AG04450 (cell line): ENCODE data around the gene HSFX3. TPM values are rescaled to one million over a fixed set of nuclear protein-coding genes. Genes with fewer than 3 reads are reported as not detected.
"Not testable (repeated sequence)": the region's sequence is repeated elsewhere in the genome, so short reads cannot be mapped to it uniquely, and the experiment has no call there.

Experiments used
- CTCF ChIA-PET: fragments of 300-600, 350-600 bp; formaldehyde crosslinking; extraction: SDS; loops from one replicate; lab custom pipeline; 2022; ENCODE audit warnings: antibody characterized with exemption, inconsistent platforms; lab: Charles Lee
- POLR2A ChIA-PET: fragments of 350-600 bp; formaldehyde crosslinking; extraction: SDS; loops from one replicate; lab custom pipeline; 2021; ENCODE audit warnings: antibody characterized with exemption, inconsistent platforms; lab: Yijun Ruan, JAX
- DNase-seq: peaks from one replicate; pipeline ENCODE4 v3.0.0-alpha.2; 2011; ENCODE audit warnings: low read depth, low spot score
- H3K27ac ChIP-seq: one replicate; pipeline ENCODE4 v1.5.1; 2012; ENCODE audit warnings: low read depth, low read length, control low read depth
- H3K27me3 ChIP-seq: one replicate; pipeline ENCODE4 v1.6.0; 2012; ENCODE audit warnings: low read length; ENCODE audit not compliant: control insufficient read depth, insufficient read depth
- H3K4me3 ChIP-seq: 2 replicates; pipeline ENCODE4 v1.5.1; 2011; ENCODE audit warnings: mild to moderate bottlenecking, low read depth, low read length, control low read depth
- H3K9me3 ChIP-seq: 2 replicates; pipeline ENCODE4 v1.5.1; 2012; ENCODE audit warnings: low read length; ENCODE audit not compliant: control insufficient read depth, insufficient read depth
- polyA plus RNA-seq: library from polyadenylated mRNA; depleted of rRNA; stranded (reverse); fragments of >200 nt; gene quantifications from 2 replicates; pipeline ENCODE4 v1.2.3, GENCODE V29; 2011
- TF ChIP-seq, protein P1 (sequence below): IDR thresholded peaks from 2 replicates; pipeline ENCODE4 v1.5.1; 2011; ENCODE audit warnings: low read depth, low read length, control low read depth, inconsistent platforms

Gene HSFX3
- polyA plus RNA-seq, 1 experiment = not detected

DNA sequence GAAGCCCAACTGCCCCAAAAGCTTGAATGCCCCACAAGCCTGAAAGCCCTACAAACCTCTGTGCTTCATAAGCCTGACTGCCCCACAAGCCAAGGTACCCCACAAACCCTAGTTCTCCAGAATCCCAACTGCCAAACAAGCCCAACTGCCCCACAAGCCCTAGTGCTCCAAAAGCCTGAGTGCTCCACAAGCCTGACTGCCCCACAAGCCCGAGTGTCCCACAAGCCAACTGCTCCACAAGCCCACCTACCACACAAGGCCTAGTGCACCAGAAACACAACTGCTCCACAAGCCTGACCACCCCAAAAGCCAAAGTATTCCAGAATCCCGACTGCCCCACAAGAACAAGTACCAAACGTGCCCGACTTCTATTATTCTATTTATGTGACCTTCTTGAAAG lies 13.6 kb upstream of the HSFX3 start:
- ChIA-PET POLR2A (no interaction called here), CTCF (no interaction called here)
- TF ChIP-seq, protein P1, sequence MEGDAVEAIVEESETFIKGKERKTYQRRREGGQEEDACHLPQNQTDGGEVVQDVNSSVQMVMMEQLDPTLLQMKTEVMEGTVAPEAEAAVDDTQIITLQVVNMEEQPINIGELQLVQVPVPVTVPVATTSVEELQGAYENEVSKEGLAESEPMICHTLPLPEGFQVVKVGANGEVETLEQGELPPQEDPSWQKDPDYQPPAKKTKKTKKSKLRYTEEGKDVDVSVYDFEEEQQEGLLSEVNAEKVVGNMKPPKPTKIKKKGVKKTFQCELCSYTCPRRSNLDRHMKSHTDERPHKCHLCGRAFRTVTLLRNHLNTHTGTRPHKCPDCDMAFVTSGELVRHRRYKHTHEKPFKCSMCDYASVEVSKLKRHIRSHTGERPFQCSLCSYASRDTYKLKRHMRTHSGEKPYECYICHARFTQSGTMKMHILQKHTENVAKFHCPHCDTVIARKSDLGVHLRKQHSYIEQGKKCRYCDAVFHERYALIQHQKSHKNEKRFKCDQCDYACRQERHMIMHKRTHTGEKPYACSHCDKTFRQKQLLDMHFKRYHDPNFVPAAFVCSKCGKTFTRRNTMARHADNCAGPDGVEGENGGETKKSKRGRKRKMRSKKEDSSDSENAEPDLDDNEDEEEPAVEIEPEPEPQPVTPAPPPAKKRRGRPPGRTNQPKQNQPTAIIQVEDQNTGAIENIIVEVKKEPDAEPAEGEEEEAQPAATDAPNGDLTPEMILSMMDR = no peak

DNA sequence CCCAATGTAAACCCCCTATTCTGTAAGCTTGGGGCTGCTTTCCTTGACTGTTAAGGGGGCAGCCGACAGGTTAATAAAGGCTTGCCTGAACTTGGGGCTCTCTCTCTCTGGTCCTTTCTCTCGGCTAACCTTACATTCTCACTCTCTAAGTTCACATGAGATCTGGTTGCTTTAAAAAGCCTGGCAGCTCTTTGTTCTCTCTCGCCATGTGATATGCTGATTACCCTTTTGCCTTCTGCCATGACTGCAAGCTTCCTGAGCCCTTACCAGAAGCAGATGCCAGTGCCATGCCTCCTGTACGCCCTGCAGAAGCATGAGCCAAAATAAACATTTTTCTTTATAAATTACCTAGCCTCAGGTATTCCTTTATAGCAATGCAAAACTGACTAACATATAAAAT lies 5.5 kb upstream of the HSFX3 start:
- H3K4me3 ChIP-seq, DNase-seq, CTCF ChIA-PET, H3K9me3 ChIP-seq, H3K27me3 ChIP-seq, POLR2A ChIA-PET, H3K27ac ChIP-seq: not testable (repeated sequence)

More for the DNA sequence above, 13.6 kb upstream of the HSFX3 start:
- no peak overlapping the region for H3K27ac ChIP-seq
- H3K9me3 ChIP-seq = no peaks in the 10 kb centered on the region
- H3K4me3 ChIP-seq = no peak overlapping the region
- no peak for DNase-seq
- H3K27me3 ChIP-seq = no peaks in the 10 kb centered on the region

DNA sequence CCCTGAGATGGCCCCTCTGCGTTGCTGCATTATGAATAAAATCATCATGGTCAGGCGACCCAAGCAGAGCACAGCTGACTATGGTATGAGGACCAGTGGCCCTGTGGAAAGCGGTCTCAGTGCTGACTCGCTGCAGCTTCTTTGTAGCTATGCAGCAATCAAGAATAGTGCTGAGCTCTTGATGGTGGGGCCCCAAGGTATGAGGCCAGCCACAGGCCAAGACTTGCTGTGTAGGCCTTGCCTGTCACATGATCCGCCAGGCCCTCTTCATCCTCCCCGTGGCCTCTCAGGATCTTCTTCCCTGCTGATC lies 2.2 kb upstream of the HSFX3 start:
- H3K4me3 ChIP-seq, H3K9me3 ChIP-seq, DNase-seq, POLR2A ChIA-PET, H3K27me3 ChIP-seq, H3K27ac ChIP-seq, CTCF ChIA-PET: not testable (repeated sequence)

DNA sequence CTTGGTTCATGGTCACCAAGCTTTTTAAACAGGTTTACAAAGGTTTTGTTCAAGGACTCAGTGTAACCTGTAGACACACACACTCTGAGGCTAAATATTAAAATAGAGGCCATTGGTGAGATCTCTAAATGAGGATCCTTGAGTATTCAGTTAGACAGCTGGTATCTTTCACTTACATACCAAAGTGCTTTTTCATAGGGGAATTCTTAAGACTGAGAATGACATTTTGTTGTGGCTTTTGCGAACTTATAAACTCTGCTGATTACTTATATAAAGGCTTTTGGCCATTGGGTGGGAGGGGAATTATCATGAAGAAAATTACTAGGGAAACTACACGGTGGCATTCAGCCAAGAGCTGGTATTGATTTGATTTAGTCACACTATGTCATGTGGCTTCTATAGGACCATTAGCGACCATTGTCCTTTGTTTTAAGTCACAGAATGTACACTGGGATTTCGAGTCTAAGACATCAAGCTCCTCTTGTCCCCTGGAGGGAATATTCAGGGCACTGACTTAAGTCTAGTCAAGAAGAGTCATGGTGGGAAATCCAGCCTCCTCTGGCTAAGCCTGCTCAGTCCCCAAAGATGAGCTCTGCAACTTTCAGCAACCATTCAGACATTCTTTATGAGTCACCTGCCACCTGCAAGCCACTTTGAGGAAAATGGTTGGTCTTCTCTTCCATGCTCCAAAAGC lies 1.7 kb upstream of the HSFX3 start:
- H3K27ac ChIP-seq, POLR2A ChIA-PET, DNase-seq, H3K27me3 ChIP-seq, H3K9me3 ChIP-seq, CTCF ChIA-PET, H3K4me3 ChIP-seq: not testable (repeated sequence)

DNA sequence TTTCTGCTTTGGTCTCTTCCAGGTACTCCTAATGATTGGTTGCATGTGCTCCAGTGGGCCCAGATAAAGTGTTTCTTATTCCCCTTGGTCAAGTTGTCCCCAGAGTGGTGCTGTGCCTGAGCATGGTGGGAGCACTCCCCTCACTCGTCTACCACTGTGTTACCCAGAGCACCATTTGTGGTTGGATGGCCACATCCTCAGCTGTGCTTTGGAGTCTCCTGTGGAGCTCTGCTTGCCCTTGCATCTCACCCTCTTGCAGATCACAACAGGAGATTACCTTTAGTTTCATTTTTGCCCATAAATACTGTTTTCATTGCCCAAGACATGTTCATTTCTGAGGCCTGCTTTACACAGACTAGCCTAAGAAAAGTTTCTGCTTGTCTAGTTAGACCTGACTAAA lies 730 bp upstream of the HSFX3 start:
- CTCF ChIA-PET, H3K4me3 ChIP-seq, H3K9me3 ChIP-seq, H3K27me3 ChIP-seq, POLR2A ChIA-PET, H3K27ac ChIP-seq, DNase-seq: not testable (repeated sequence)

DNA sequence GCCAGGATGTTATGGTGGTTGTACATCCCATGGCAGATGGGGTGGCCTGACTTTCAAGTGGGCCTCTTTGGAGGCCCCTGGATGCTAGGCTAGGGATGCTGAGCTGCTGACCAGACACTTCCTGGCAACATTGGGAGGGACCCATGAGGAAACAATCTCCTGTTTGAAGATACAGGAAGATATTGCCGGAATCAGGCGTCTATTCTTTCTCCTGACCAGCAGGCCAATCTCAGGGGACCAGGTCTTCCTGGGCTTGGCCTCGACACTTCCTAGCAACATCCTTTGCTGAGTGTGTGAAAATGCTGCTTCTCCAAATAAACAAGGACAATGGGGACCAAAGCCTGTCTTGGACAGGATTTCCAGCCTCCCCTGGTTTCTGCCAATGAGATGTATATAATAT lies 1.9 kb downstream of the HSFX3 start:
- H3K4me3 ChIP-seq, H3K9me3 ChIP-seq, CTCF ChIA-PET, DNase-seq, H3K27me3 ChIP-seq, H3K27ac ChIP-seq, POLR2A ChIA-PET: not testable (repeated sequence)

DNA sequence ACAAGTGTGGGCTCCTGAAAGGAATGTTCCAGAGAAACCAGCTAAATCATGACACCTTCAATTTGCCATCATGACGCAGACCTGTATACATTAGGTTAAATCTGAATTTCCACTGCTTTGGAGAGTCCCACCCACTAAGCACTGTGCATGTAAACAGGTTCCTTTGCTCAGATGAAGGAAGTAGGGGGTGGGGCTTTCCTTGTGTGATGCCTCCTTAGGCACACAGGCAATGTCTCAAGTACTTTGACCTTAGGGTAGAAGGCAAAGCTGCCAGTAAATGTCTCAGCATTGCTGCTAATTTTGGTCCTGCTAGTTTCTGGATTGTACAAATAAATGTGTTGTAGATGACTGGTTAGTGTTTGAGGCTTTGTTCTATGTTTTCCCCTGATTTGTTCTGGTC lies 2.8 kb downstream of the HSFX3 start:
- POLR2A ChIA-PET, CTCF ChIA-PET, H3K27ac ChIP-seq, H3K27me3 ChIP-seq, H3K4me3 ChIP-seq, DNase-seq, H3K9me3 ChIP-seq: not testable (repeated sequence)

DNA sequence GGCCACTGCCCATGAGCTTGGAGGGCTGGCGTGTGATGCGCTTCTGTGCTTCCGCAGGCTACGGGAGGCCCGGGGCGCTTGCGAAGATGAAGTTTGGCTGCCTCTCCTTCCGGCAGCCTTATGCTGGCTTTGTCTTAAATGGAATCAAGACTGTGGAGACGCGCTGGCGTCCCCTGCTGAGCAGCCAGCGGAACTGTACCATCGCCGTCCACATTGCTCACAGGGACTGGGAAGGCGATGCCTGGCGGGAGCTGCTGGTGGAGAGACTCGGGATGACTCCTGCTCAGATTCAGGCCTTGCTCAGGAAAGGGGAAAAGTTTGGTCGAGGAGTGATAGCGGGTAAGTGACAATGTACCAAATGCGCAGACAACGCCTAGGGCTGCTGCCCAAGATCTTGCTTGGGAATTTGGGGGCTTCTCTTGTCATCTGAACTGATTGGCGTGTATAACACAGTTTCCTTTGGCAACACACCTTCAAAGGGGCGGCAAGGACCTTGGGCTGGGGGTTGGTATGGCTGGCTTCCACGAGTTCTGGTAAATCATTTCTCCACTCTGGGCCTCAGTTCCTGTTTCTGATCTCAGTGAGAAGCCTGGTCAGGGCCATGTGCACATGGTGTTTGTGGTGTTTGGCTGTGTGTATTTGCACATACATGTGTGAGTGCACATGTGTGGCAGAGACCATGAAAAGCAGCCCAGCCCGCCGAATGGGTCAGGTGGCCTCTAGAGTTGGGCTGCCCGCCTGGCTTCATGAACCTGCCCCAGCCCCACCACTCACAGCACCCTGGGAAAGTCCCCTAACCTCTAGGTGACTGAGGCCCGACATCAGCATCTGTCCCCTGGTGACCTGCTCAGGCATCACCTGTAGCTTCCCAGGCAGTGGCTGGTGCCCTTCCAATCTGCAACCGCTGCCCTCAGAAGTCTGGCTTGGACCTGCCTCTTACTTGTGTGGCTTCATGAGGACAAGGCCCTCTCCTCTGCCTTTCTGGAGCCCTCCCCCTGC lies 3.9 kb downstream of the HSFX3 start:
- H3K4me3 ChIP-seq, DNase-seq, H3K9me3 ChIP-seq, H3K27me3 ChIP-seq, POLR2A ChIA-PET, CTCF ChIA-PET, H3K27ac ChIP-seq: not testable (repeated sequence)
